Left lung (tissue), 10 donors: Measurements from ENCODE around the gene CLIC6. TPM values are rescaled to one million over a fixed set of nuclear protein-coding genes. Genes with fewer than 3 reads are reported as not detected.

Experiments
- ATAC-seq: fragments of 200-7000 bp; cut with Tn5 transposase; one replicate; pipeline ENCODE4 v1.9.1; 2020; ENCODE audit warnings: moderate library complexity
- DNase-seq, 4 donors: peaks; one replicate each; pipeline ENCODE4 v3.0.0-alpha.2; 2013 to 2020
- H3K27ac ChIP-seq, 2 donors: fragments of 200-600 bp; sonication (generic) in 1 of 2; one replicate each; pipeline versions ENCODE4 v1.5.0 to v1.8.0; 2020 to 2021
- H3K27me3 ChIP-seq, 2 donors: fragments of 200-600 bp; sonication (generic) in 1 of 2; one replicate each; pipeline versions ENCODE4 v1.5.0 to v1.8.0; 2020 to 2021
- H3K36me3 ChIP-seq, 2 donors: fragments of 200-600 bp; sonication (generic) in 1 of 2; one replicate each; pipeline versions ENCODE4 v1.5.0 to v1.8.0; 2020 to 2021
- H3K4me1 ChIP-seq, 2 donors: fragments of 200-600 bp; one replicate each; pipeline ENCODE4 v1.8.0; 2021
- H3K4me3 ChIP-seq, 2 donors: fragments of 200-600 bp; sonication (generic) in 1 of 2; one replicate each; pipeline versions ENCODE4 v1.5.0 to v1.8.0; 2020 to 2021; ENCODE audit warnings: mild to moderate bottlenecking in 1 of 2
- H3K9me3 ChIP-seq, 2 donors: fragments of 200-600 bp; sonication (generic) in 1 of 2; one replicate each; pipeline versions ENCODE4 v1.5.0 to v1.8.0; 2020 to 2021
- CTCF ChIP-seq, 2 donors: fragments of 200-600 bp; sonication (generic) in 1 of 2; IDR thresholded peaks; one replicate each; pipeline versions ENCODE4 v1.5.0 to v1.8.0; 2021; ENCODE audit warnings: antibody characterized with exemption in 2 of 2
- intact Hi-C, 2 donors: fragments of 100-400 bp; cut with DNase I; formaldehyde crosslinking; loops; one replicate each; pipeline versions ENCODE4 v1.11.2 to v1.14.2; 2022
- polyA plus RNA-seq, 6 donors: library from polyadenylated mRNA; unstranded; fragments of 120-200 nt; gene quantifications; one replicate each; pipeline ENCODE4 v1.2.1, GENCODE V29; 2013; ENCODE audit not compliant: insufficient read length in 6 of 6
- total RNA-seq, 2 donors: library from RNA; stranded (reverse); fragmentation: NEBNext Ultra II Directional; extraction: Animal tissue kit (Norgen Biotek cat#: 25700); gene quantifications; one replicate each; pipeline ENCODE4 v1.2.1, GENCODE V29; 2021
- donor health status: DM: no; HTN: yes; CAD: no.
- donor health status: DM: no; HTN: no; CAD: no.

CLIC6 gene
- total and polyA plus RNA-seq, 8 donors: 21.0 to 56.7 (median 41.4) TPM

- Histone ChIP-seq H3K9me3 (no peaks in the 10 kb centered on the region), H3K27me3 (peaks cover 28 to 72% of the 10 kb centered on the region in 2 donors), H3K36me3 (no peaks in the 10 kb centered on the region), H3K4me3 (peak overlapping the region; percentile 49 to 57), H3K27ac (peak overlapping the region; percentile 39 to 61), H3K4me1 (peaks cover 6 to 8% of the 10 kb centered on the region in 2 donors)
- intact Hi-C loops: no loop called here
- ATAC-seq (peak; percentile 55), DNase-seq (peak in 2 of 4 donors; percentile 38 to 80)
- TF ChIP-seq CTCF (IDR thresholded peaks at IDR 0.05): peak in 1 of 2 donors; percentile 9
Observed at GRCh38 chr21:34670220-34670961, 1.6 kb downstream of the CLIC6 start.

GRCh38 chr21:34670962-34671348 is 2.2 kb downstream of the CLIC6 start:
- ATAC-seq: no peak
- Histone ChIP-seq H3K27me3 (peaks cover 28 to 72% of the 10 kb centered on the region in 2 donors), H3K36me3 (no peaks in the 10 kb centered on the region), H3K27ac (no peak overlapping the region), H3K9me3 (no peaks in the 10 kb centered on the region), H3K4me3 (peak overlapping the region; percentile 49 to 57), H3K4me1 (peaks cover 6 to 8% of the 10 kb centered on the region in 2 donors)
- intact Hi-C loops: no loop called here
- TF ChIP-seq CTCF (IDR thresholded peaks at IDR 0.05): peak in 1 of 2 donors; percentile 6
- no peak for DNase-seq

GRCh38 chr21:34671462-34671861 is 2.7 kb downstream of the CLIC6 start:
- H3K9me3 ChIP-seq: no peaks in the 10 kb centered on the region
- TF ChIP-seq CTCF (IDR thresholded peaks at IDR 0.05): no peak
- ATAC-seq (no peak), DNase-seq (no peak)
- no peaks in the 10 kb centered on the region for H3K36me3 ChIP-seq
- no peak overlapping the region for H3K27ac ChIP-seq
- peaks cover 28 to 72% of the 10 kb centered on the region in 2 donors for H3K27me3 ChIP-seq
- peaks cover 6 to 8% of the 10 kb centered on the region in 2 donors for H3K4me1 ChIP-seq
- peak overlapping the region in 1 of 2 donors; percentile 49 for H3K4me3 ChIP-seq
- intact Hi-C loops: no loop called here

- no peaks in the 10 kb centered on the region for H3K36me3 ChIP-seq
- peaks cover 28 to 72% of the 10 kb centered on the region in 2 donors for H3K27me3 ChIP-seq
- intact Hi-C loops: no loop called here
- H3K9me3 ChIP-seq: no peaks in the 10 kb centered on the region
- no peak for ATAC-seq
- no peak overlapping the region for H3K4me3 ChIP-seq
- DNase-seq: no peak
- peaks cover 6 to 8% of the 10 kb centered on the region in 2 donors for H3K4me1 ChIP-seq
- no peak for TF ChIP-seq CTCF (IDR thresholded peaks at IDR 0.05)
- no peak overlapping the region for H3K27ac ChIP-seq
Observed at GRCh38 chr21:34671891-34672290, 3.1 kb downstream of the CLIC6 start.

- H3K27ac ChIP-seq: no peak overlapping the region
- TF ChIP-seq CTCF (IDR thresholded peaks at IDR 0.05): no peak
- intact Hi-C loops: no loop called here
Observed at GRCh38 chr21:34673006-34673405, 4.2 kb downstream of the CLIC6 start.

More at GRCh38 chr21:34673006-34673405, 4.2 kb downstream of the CLIC6 start:
- Histone ChIP-seq H3K9me3 (no peaks in the 10 kb centered on the region), H3K4me3 (no peak overlapping the region), H3K4me1 (peaks cover 6 to 8% of the 10 kb centered on the region in 2 donors), H3K27me3 (peaks cover 28 to 62% of the 10 kb centered on the region in 2 donors), H3K36me3 (no peaks in the 10 kb centered on the region)
- ATAC-seq (no peak), DNase-seq (no peak)
